Thymus (tissue), 14 donors: ENCODE results near the gene SI. TPM values are rescaled to one million over a fixed set of nuclear protein-coding genes. Genes with fewer than 3 reads are reported as not detected.

ENCODE experiments used
- DNase-seq, 9 donors: peaks; one replicate each; pipeline ENCODE4 v3.0.0-alpha.2; 2013; ENCODE audit warnings: low spot score in 9 of 9, low read depth in 6 of 9, missing footprints in 1 of 9
- H3K27ac ChIP-seq, 2 donors: one replicate each; pipeline ENCODE4 v1.5.1; 2013; ENCODE audit warnings: control low read depth in 1 of 2, low read depth in 1 of 2, low read length in 1 of 2, mild to moderate bottlenecking in 1 of 2, moderate library complexity in 1 of 2
- H3K27me3 ChIP-seq, 2 donors: one replicate each; pipeline ENCODE4 v1.5.1; 2013; ENCODE audit warnings: low read length in 1 of 2; ENCODE audit not compliant: control insufficient read depth in 2 of 2, insufficient read depth in 1 of 2
- H3K36me3 ChIP-seq, 2 donors: one replicate each; pipeline ENCODE4 v1.5.1; 2013; ENCODE audit warnings: low read length in 1 of 2, mild to moderate bottlenecking in 1 of 2, moderate library complexity in 1 of 2; ENCODE audit not compliant: control insufficient read depth in 2 of 2, insufficient read depth in 2 of 2
- H3K4me1 ChIP-seq, 2 donors: one replicate each; pipeline ENCODE4 v1.5.1; 2013; ENCODE audit warnings: low read length in 2 of 2; ENCODE audit not compliant: control insufficient read depth in 2 of 2, insufficient read depth in 2 of 2
- H3K4me3 ChIP-seq, 2 donors: one replicate each; pipeline ENCODE4 v1.5.1; 2013; ENCODE audit warnings: low read length in 2 of 2, control low read depth in 1 of 2, mild to moderate bottlenecking in 1 of 2
- H3K9me3 ChIP-seq, 2 donors: one replicate each; pipeline ENCODE4 v1.5.1; 2013; ENCODE audit warnings: low read length in 1 of 2, mild to moderate bottlenecking in 1 of 2; ENCODE audit not compliant: control insufficient read depth in 2 of 2, insufficient read depth in 1 of 2
- WGBS: extraction: QIAGEN DNeasy Blood & Tissue Kit; methylation state at CpG from one replicate; pipeline ENCODE4 v1.1.7; 2013; 5-methylcytosine and 5-hydroxymethylcytosine counted together
- long read RNA-seq, 10 donors: transcript quantifications; one replicate each; lab custom pipeline, GENCODE V29; 2026
- polyA plus RNA-seq: library from polyadenylated mRNA; stranded (reverse); fragments of 200-250 nt; gene quantifications from one replicate; pipeline ENCODE4 v1.2.3, GENCODE V29; 2013
- total RNA-seq: library from RNA; stranded (reverse); fragments of 120-200 nt; gene quantifications from one replicate; pipeline ENCODE4 v1.2.4, GENCODE V29; 2013
- donor health status: healthy.

The SI gene
- 0.05 TPM for total RNA-seq
- polyA plus RNA-seq, result 0.02 TPM
- long read RNA-seq, donor 1, result 0 reads
- long read RNA-seq, donor 2, result 0 reads
- long read RNA-seq, donor 3, result 0 reads
- long read RNA-seq, donor 4, result 0 reads
- long read RNA-seq, donor 5, result 0 reads
- long read RNA-seq, donor 6, result 0 reads
- long read RNA-seq, donor 7, result 0 reads
- long read RNA-seq, donor 8, result 0 reads
- long read RNA-seq, donor 9, result 0 reads
- long read RNA-seq, donor 10, result 0 reads

- Histone ChIP-seq H3K36me3 (no peaks in the 10 kb centered on the region), H3K27ac (no peak within 1 kb of the TSS), H3K9me3 (no peaks in the 10 kb centered on the region), H3K4me3 (no peak within 1 kb of the TSS), H3K4me1 (no peaks in the 10 kb centered on the region), H3K27me3 (no peaks in the 10 kb centered on the region)
- no peak for DNase-seq
Measured at GRCh38 chr3:165078293-165078692, at the start of gene SI. Gene SI, minus strand, starts transcription at chr3:165078496. Its CDS starts 2,484 bp downstream, at chr3:165076012.

DNA sequence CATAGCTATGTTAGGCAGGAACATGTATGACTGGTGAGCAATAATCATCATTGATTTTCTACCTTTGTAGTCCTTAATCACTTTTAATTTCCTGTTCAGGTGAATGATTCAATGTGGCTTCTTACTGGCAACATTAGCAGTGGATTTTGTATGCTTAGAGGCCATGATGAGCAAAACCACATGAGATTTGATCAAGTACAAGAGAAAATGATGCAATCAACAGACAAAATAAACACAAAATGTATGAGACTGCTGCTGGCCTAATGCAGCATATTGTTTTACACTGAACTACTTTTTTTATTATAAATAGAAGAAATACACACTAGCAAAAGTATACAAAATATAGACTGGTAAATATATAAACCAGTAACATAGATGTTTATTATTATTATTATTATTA, 47.5 kb upstream of the SI start:
- Histone ChIP-seq H3K27me3 (no peaks in the 10 kb centered on the region), H3K4me3 (no peak overlapping the region), H3K4me1 (no peaks in the 10 kb centered on the region), H3K9me3 (no peaks in the 10 kb centered on the region), H3K36me3 (no peaks in the 10 kb centered on the region), H3K27ac (no peak overlapping the region)
- no peak for DNase-seq

- no peak for DNase-seq
- Histone ChIP-seq H3K4me1 (no peaks in the 10 kb centered on the region), H3K4me3 (no peak overlapping the region), H3K27me3 (no peaks in the 10 kb centered on the region), H3K36me3 (no peaks in the 10 kb centered on the region), H3K27ac (no peak overlapping the region), H3K9me3 (no peaks in the 10 kb centered on the region)
- 80% methylated on average over 1 of the region's 1 CpG for WGBS
Measured at GRCh38 chr3:165111401-165111800, 33.1 kb upstream of the SI start.

DNA sequence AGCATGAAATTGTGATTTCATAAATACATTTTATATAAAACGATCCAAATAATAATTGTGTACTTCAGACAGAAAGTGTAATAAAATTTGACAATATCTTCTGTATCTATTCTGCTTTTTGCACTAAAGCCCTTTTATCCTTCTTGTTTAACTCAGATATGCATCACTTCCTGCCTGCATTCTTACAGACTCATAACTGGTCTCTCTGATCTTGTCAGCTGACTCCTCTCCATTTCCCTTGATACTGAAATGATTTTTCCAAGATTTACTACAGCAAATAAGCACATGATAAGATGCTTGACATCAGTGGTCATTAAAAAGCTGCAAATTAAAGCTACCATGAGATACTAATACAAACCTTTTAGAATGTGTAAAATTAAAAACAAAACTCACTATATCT, 25.3 kb upstream of the SI start:
- Histone ChIP-seq H3K27ac (no peak overlapping the region), H3K9me3 (no peaks in the 10 kb centered on the region), H3K27me3 (no peaks in the 10 kb centered on the region), H3K36me3 (no peaks in the 10 kb centered on the region), H3K4me3 (no peak overlapping the region), H3K4me1 (no peaks in the 10 kb centered on the region)
- 88% methylated on average over 1 of the region's 1 CpG for WGBS
- no peak for DNase-seq

GRCh38 chr3:165082650-165083049, 4.4 kb upstream of the SI start:
- H3K27ac ChIP-seq, result no peak overlapping the region
- no peaks in the 10 kb centered on the region for H3K36me3 ChIP-seq
- H3K4me3 ChIP-seq, result no peak overlapping the region
- no peaks in the 10 kb centered on the region for H3K4me1 ChIP-seq
- no peak for DNase-seq
- H3K27me3 ChIP-seq, result no peaks in the 10 kb centered on the region
- no peaks in the 10 kb centered on the region for H3K9me3 ChIP-seq

GRCh38 chr3:165081183-165081582, 2.9 kb upstream of the SI start:
- Histone ChIP-seq H3K4me1 (no peaks in the 10 kb centered on the region), H3K27ac (no peak overlapping the region), H3K36me3 (no peaks in the 10 kb centered on the region), H3K27me3 (no peaks in the 10 kb centered on the region), H3K4me3 (no peak overlapping the region), H3K9me3 (no peaks in the 10 kb centered on the region)
- no peak for DNase-seq
- WGBS, result 76% methylated on average over 1 of the region's 1 CpG

- Histone ChIP-seq H3K27me3 (no peaks in the 10 kb centered on the region), H3K36me3 (no peaks in the 10 kb centered on the region), H3K27ac (no peak overlapping the region), H3K4me3 (no peak overlapping the region), H3K4me1 (no peaks in the 10 kb centered on the region), H3K9me3 (no peaks in the 10 kb centered on the region)
- DNase-seq, result no peak
- WGBS, result 51% methylated on average over 1 of the region's 1 CpG
Measured at GRCh38 chr3:165075695-165076094, 2.6 kb downstream of the SI start.

GRCh38 chr3:165070682-165071081, 7.6 kb downstream of the SI start:
- H3K27me3 ChIP-seq, result no peaks in the 10 kb centered on the region
- H3K4me1 ChIP-seq, result no peaks in the 10 kb centered on the region
- H3K36me3 ChIP-seq, result no peaks in the 10 kb centered on the region
- no peak overlapping the region for H3K27ac ChIP-seq
- H3K9me3 ChIP-seq, result no peaks in the 10 kb centered on the region
- no peak for DNase-seq
- H3K4me3 ChIP-seq, result no peak overlapping the region
- 73% methylated on average over 6 of the region's 6 CpGs for WGBS

GRCh38 chr3:165056510-165056909, 21.8 kb downstream of the SI start:
- Histone ChIP-seq H3K4me3 (no peak overlapping the region), H3K36me3 (no peaks in the 10 kb centered on the region), H3K27ac (no peak overlapping the region), H3K9me3 (no peaks in the 10 kb centered on the region), H3K4me1 (no peaks in the 10 kb centered on the region), H3K27me3 (no peaks in the 10 kb centered on the region)
- 96% methylated on average over 2 of the region's 2 CpGs for WGBS
- no peak for DNase-seq

- WGBS, result 94% methylated on average over 1 of the region's 1 CpG
- H3K4me1 ChIP-seq, result no peaks in the 10 kb centered on the region
Measured at GRCh38 chr3:165040186-165040585, 38.1 kb downstream of the SI start.

More at GRCh38 chr3:165040186-165040585, 38.1 kb downstream of the SI start:
- H3K9me3 ChIP-seq, result no peaks in the 10 kb centered on the region
- no peak for DNase-seq
- H3K36me3 ChIP-seq, result no peaks in the 10 kb centered on the region
- no peaks in the 10 kb centered on the region for H3K27me3 ChIP-seq
- H3K27ac ChIP-seq, result no peak overlapping the region
- H3K4me3 ChIP-seq, result no peak overlapping the region
